Measurements from ENCODE around the gene ITFG2.
"Not testable (repeated sequence)": the region's sequence is repeated elsewhere in the genome, so short reads cannot be mapped to it uniquely, and the experiment has no call there.

The ITFG2 gene

GRCh38 chr12:2812290-2813213 lies at the start of gene ITFG2:
ITFG2 (plus strand) TSS chr12:2812668; CDS start chr12:2812761, 93 bp downstream.
- peak; percentile 99 for DNase-seq (ENCODE audit: low read depth)

GRCh38 chr12:2764398-2764797 lies 48.1 kb upstream of the ITFG2 start:
- DNase-seq (ENCODE audit: low read depth), result no peak

GRCh38 chr12:2765052-2765451 lies 47.4 kb upstream of the ITFG2 start:
- no peak for DNase-seq (ENCODE audit: low read depth)

- DNase-seq (ENCODE audit: low read depth), result no peak
Measured at GRCh38 chr12:2765608-2766007, 46.9 kb upstream of the ITFG2 start.

GRCh38 chr12:2768224-2768961 lies 44.1 kb upstream of the ITFG2 start:
- no peak for DNase-seq (ENCODE audit: low read depth)

GRCh38 chr12:2769866-2770533 lies 42.5 kb upstream of the ITFG2 start:
- DNase-seq (ENCODE audit: low read depth), result no peak

GRCh38 chr12:2770544-2770943 lies 41.9 kb upstream of the ITFG2 start:
- not testable (repeated sequence) for DNase-seq (ENCODE audit: low read depth)

- no peak for DNase-seq (ENCODE audit: low read depth)
Measured at GRCh38 chr12:2772370-2772769, 40.1 kb upstream of the ITFG2 start.

- no peak for DNase-seq (ENCODE audit: low read depth)
Measured at GRCh38 chr12:2773199-2773875, 39.1 kb upstream of the ITFG2 start.

- DNase-seq (ENCODE audit: low read depth), result no peak
Measured at GRCh38 chr12:2775431-2775830, 37.0 kb upstream of the ITFG2 start.

- DNase-seq (ENCODE audit: low read depth), result no peak
Measured at GRCh38 chr12:2776129-2776806, 36.2 kb upstream of the ITFG2 start.

- DNase-seq (ENCODE audit: low read depth), result no peak
Measured at GRCh38 chr12:2779281-2779680, 33.2 kb upstream of the ITFG2 start.

- DNase-seq (ENCODE audit: low read depth), result no peak
Measured at GRCh38 chr12:2783936-2784600, 28.4 kb upstream of the ITFG2 start.

GRCh38 chr12:2785017-2785416 lies 27.5 kb upstream of the ITFG2 start:
- no peak for DNase-seq (ENCODE audit: low read depth)

- DNase-seq (ENCODE audit: low read depth), result no peak
Measured at GRCh38 chr12:2791089-2791488, 21.4 kb upstream of the ITFG2 start.

- DNase-seq (ENCODE audit: low read depth), result no peak
Measured at GRCh38 chr12:2792671-2793500, 19.6 kb upstream of the ITFG2 start.

- no peak for DNase-seq (ENCODE audit: low read depth)
Measured at GRCh38 chr12:2793561-2793960, 18.9 kb upstream of the ITFG2 start.

GRCh38 chr12:2794191-2794735 lies 18.2 kb upstream of the ITFG2 start:
- DNase-seq (ENCODE audit: low read depth), result no peak

GRCh38 chr12:2794736-2795289 lies 17.7 kb upstream of the ITFG2 start, which contains the start of gene FKBP4:
FKBP4 (plus strand) TSS chr12:2794970; CDS start chr12:2795140, 170 bp downstream.
- DNase-seq (ENCODE audit: low read depth), result peak; percentile 74

All from stromal cell of bone marrow (primary cell).